SU-DHL-6 (cell line): ENCODE data around the gene CPAMD8.
"Not testable (repeated sequence)": the region's sequence is repeated elsewhere in the genome, so short reads cannot be mapped to it uniquely, and the experiment has no call there.

Experiments used
- H2AFZ ChIP-seq: fragments of 200-600 bp; sonication (generic); 2 replicates; pipeline ENCODE4 v1.6.1; 2014; ENCODE audit warnings: low read depth, mild to moderate bottlenecking, moderate library complexity, mixed read lengths, antibody characterized with exemption, low read length; ENCODE audit not compliant: severe bottlenecking
- H3F3A ChIP-seq: fragments of 200-600 bp; shearing (Covaris generic); 2 replicates; pipeline ENCODE4 v1.6.0; 2016; ENCODE audit warnings: antibody characterized with exemption, mild to moderate bottlenecking; ENCODE audit not compliant: insufficient read depth
- H3K27ac ChIP-seq: fragments of 200-600 bp; sonication (generic); 2 replicates; pipeline ENCODE4 v1.5.1; 2016; ENCODE audit warnings: low read depth, mild to moderate bottlenecking, low read length, moderate library complexity, mixed read lengths
- H3K27me3 ChIP-seq: fragments of 200-600 bp; sonication (generic), shearing (Covaris generic); 2 replicates; pipeline ENCODE4 v1.6.0; 2014; ENCODE audit warnings: mild to moderate bottlenecking, low read length
- H3K36me3 ChIP-seq: fragments of 200-600 bp; sonication (generic); 2 replicates; pipeline ENCODE4 v1.6.1; 2014; ENCODE audit warnings: mild to moderate bottlenecking, low read length, mixed read lengths
- H3K4me2 ChIP-seq: fragments of 300-600, 200-600 bp; shearing (Covaris generic), sonication (generic); 2 replicates; pipeline ENCODE4 v1.6.0; 2014; ENCODE audit warnings: low read length, low read depth, mild to moderate bottlenecking; ENCODE audit not compliant: poor library complexity, severe bottlenecking
- H3K4me3 ChIP-seq: fragments of 200-600 bp; sonication (generic); 2 replicates; pipeline ENCODE4 v1.5.1; 2014; ENCODE audit warnings: antibody characterized with exemption, low read length, mild to moderate bottlenecking, mixed read lengths; ENCODE audit not compliant: insufficient read depth, poor library complexity, severe bottlenecking
- H3K79me2 ChIP-seq: fragments of 200-600 bp; sonication (generic); 2 replicates; pipeline ENCODE4 v1.6.1; 2014; ENCODE audit warnings: mild to moderate bottlenecking, low read length, moderate library complexity; ENCODE audit not compliant: insufficient read depth
- H3K9ac ChIP-seq: fragments of 200-600 bp; sonication (generic); 2 replicates; pipeline ENCODE4 v1.7.0; 2014; ENCODE audit warnings: mild to moderate bottlenecking, low read length
- H3K9me2 ChIP-seq: fragments of 200-600 bp; sonication (generic); replicated peaks from 2 replicates; pipeline ENCODE4 v1.6.1; 2014; ENCODE audit warnings: low read length; ENCODE audit not compliant: insufficient read depth
- H3K9me3 ChIP-seq: fragments of 200-600 bp; sonication (generic); 2 replicates; pipeline ENCODE4 v1.6.1; 2014; ENCODE audit warnings: low read length, mixed read lengths; ENCODE audit not compliant: insufficient read depth
- H4K20me1 ChIP-seq: fragments of 200-600 bp; sonication (generic); 2 replicates; pipeline ENCODE4 v1.6.1; 2014; ENCODE audit warnings: low read depth, mild to moderate bottlenecking, antibody characterized with exemption, low read length, moderate library complexity, mixed read lengths
- EZH2phosphoT487 ChIP-seq: fragments of 200-600 bp; sonication (generic), shearing (Covaris generic); conservative IDR thresholded peaks from 2 replicates; pipeline ENCODE4 v1.6.1; 2018; ENCODE audit warnings: mild to moderate bottlenecking, antibody characterized with exemption, low read length, moderate library complexity, mixed read lengths
- TF ChIP-seq, protein P1 (sequence below): fragments of 200-600 bp; sonication (generic); IDR thresholded peaks from one replicate; pipeline ENCODE4 v1.5.1; 2017; ENCODE audit warnings: antibody characterized with exemption, mild to moderate bottlenecking, low read length, moderate library complexity; ENCODE audit not compliant: insufficient read depth, poor library complexity, severe bottlenecking

Gene CPAMD8

GRCh38 chr19:16875584-16876555, 150.7 kb downstream of the CPAMD8 start:
- Histone ChIP-seq H3K79me2 (no peaks in the 10 kb centered on the region), H3K9me2 (no peaks in the 10 kb centered on the region), H3F3A (no peaks in the 10 kb centered on the region), H3K27me3 (no peaks in the 10 kb centered on the region), H3K27ac (no peak overlapping the region), H3K9me3 (no peaks in the 10 kb centered on the region), H3K4me2 (no peak overlapping the region), H2AFZ (no peak overlapping the region), H3K4me3 (no peak overlapping the region), H3K9ac (no peak overlapping the region), H3K36me3 (no peaks in the 10 kb centered on the region), H4K20me1 (no peaks in the 10 kb centered on the region)
- TF ChIP-seq EZH2phosphoT487, result no peak
- TF ChIP-seq, protein P1, sequence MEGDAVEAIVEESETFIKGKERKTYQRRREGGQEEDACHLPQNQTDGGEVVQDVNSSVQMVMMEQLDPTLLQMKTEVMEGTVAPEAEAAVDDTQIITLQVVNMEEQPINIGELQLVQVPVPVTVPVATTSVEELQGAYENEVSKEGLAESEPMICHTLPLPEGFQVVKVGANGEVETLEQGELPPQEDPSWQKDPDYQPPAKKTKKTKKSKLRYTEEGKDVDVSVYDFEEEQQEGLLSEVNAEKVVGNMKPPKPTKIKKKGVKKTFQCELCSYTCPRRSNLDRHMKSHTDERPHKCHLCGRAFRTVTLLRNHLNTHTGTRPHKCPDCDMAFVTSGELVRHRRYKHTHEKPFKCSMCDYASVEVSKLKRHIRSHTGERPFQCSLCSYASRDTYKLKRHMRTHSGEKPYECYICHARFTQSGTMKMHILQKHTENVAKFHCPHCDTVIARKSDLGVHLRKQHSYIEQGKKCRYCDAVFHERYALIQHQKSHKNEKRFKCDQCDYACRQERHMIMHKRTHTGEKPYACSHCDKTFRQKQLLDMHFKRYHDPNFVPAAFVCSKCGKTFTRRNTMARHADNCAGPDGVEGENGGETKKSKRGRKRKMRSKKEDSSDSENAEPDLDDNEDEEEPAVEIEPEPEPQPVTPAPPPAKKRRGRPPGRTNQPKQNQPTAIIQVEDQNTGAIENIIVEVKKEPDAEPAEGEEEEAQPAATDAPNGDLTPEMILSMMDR, result no peak

DNA sequence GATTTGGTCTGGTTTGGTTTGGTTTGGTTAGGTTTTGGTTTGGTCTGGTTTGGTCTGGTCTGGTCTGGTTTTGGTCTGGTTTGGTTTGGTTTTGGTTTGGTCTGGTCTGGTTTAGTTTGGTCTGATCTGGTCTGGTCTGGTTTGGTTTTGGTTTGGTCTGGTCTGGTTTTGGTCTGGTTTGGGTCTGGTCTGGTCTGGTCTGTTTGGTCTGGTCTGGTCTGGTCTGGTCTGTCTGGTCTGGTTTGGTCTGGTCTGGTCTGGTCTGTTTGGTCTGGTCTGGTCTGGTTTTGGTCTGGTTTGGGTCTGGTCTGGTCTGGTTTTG, 151.7 kb downstream of the CPAMD8 start:
- not testable (repeated sequence) for H3K27ac ChIP-seq

DNA sequence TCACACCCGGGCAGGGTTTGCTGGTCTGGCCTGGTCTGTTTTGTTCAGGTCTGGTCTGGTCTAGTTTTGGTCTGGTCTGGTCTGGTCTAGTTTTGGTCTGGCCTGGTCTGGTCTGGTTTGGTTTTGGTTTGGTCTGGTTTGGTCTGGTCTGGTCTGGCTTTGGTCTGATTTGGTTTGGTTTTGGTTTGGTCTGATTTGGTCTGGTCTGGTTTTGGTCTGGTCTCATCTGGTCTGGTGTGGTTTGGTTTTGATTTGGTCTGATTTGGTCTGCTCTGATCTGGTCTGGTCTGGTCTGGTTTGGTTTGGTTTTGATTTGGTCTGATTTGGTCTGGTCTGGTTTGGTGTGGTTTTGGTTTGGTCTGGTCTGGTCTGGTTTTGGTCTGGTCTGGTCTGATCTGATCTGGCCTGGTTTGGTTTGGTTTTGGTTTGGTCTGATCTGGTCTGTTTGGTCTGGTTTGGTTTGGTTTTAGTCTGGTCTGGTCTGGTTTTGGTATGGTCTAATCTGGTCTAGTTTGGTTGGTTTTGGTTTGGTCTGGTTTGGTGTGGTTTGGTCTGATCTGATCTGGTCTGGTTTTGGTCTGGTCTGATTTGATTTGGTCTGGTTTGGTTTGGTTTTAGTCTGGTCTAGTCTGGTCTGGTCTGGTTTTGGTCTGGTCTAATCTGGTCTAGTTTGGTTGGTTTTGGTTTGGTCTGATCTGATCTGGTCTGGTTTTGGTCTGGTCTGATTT, 152.2 kb downstream of the CPAMD8 start:
- no peaks in the 10 kb centered on the region for H3K36me3 ChIP-seq
- no peaks in the 10 kb centered on the region for H3F3A ChIP-seq
- H2AFZ ChIP-seq, result no peak overlapping the region
- no peaks in the 10 kb centered on the region for H3K9me3 ChIP-seq
- no peak overlapping the region for H3K27ac ChIP-seq
- H3K79me2 ChIP-seq, result no peaks in the 10 kb centered on the region
- H3K9me2 ChIP-seq, result no peaks in the 10 kb centered on the region
- H3K9ac ChIP-seq, result no peak overlapping the region
- no peaks in the 10 kb centered on the region for H3K27me3 ChIP-seq
- no peak overlapping the region for H3K4me3 ChIP-seq
- H4K20me1 ChIP-seq, result no peaks in the 10 kb centered on the region
- no peak overlapping the region for H3K4me2 ChIP-seq
- TF ChIP-seq EZH2phosphoT487, result no peak
- TF ChIP-seq, protein P1, result no peak

More for the DNA sequence above, 151.7 kb downstream of the CPAMD8 start:
- H3K79me2 ChIP-seq, H3F3A ChIP-seq, H3K9ac ChIP-seq, H3K9me3 ChIP-seq, H3K36me3 ChIP-seq, H3K4me2 ChIP-seq, H3K9me2 ChIP-seq, H2AFZ ChIP-seq, H3K4me3 ChIP-seq, H4K20me1 ChIP-seq, H3K27me3 ChIP-seq: not testable (repeated sequence)

- TF ChIP-seq EZH2phosphoT487, result no peak
- TF ChIP-seq, protein P1, result no peak
- Histone ChIP-seq H3K79me2 (no peaks in the 10 kb centered on the region), H3K9me3 (no peaks in the 10 kb centered on the region), H3K27ac (no peak overlapping the region), H3K9me2 (no peaks in the 10 kb centered on the region), H3K4me2 (no peak overlapping the region), H3K4me3 (no peak overlapping the region), H3K27me3 (no peaks in the 10 kb centered on the region), H3K9ac (no peak overlapping the region), H3K36me3 (no peaks in the 10 kb centered on the region), H3F3A (no peaks in the 10 kb centered on the region), H4K20me1 (no peaks in the 10 kb centered on the region), H2AFZ (no peak overlapping the region)
Observed at GRCh38 chr19:16873594-16873993, 153.0 kb downstream of the CPAMD8 start.
